HL-60 (cell line): ENCODE measurements around the gene ATP8A1.

ENCODE experiments used
- CTCF ChIP-seq: IDR thresholded peaks from one replicate; pipeline ENCODE4 v1.5.1; 2011; ENCODE audit warnings: low read length, control low read depth, inconsistent platforms; ENCODE audit not compliant: insufficient read depth
- REST ChIP-seq: IDR thresholded peaks from 2 replicates; pipeline ENCODE4 v1.6.1; 2012; ENCODE audit warnings: low read depth; ENCODE audit not compliant: insufficient replicate concordance

GRCh38 chr4:42570221-42570620 is 86.7 kb downstream of the ATP8A1 start:
- TF ChIP-seq CTCF (no peak), REST (no peak)
